Thyroid gland (tissue), 4 donors: Measurements from ENCODE around the gene AZIN2. TPM values are rescaled to one million over a fixed set of nuclear protein-coding genes. Genes with fewer than 3 reads are reported as not detected.

Experiments used
- DNase-seq, 2 donors: peaks; one replicate each; pipeline ENCODE4 v3.0.0-alpha.2; 2019
- H3K27ac ChIP-seq, 3 donors: fragments of 200-600 bp; sonication (generic); 1 replicate in 2 of 3; 2 replicates in 1 of 3; pipeline ENCODE4 v1.5.1; 2016 to 2019; ENCODE audit warnings: mild to moderate bottlenecking in 1 of 3, moderate library complexity in 1 of 3
- H3K27me3 ChIP-seq: fragments of 200-600 bp; sonication (generic); one replicate; pipeline ENCODE4 v1.5.1; 2019
- H3K36me3 ChIP-seq, 2 donors: fragments of 200-600 bp; sonication (generic); one replicate each; pipeline ENCODE4 v1.5.1; 2016 to 2019
- H3K4me1 ChIP-seq, 2 donors: fragments of 200-600 bp; sonication (generic); one replicate each; pipeline ENCODE4 v1.5.1; 2017 to 2019
- H3K4me3 ChIP-seq, 3 donors: fragments of 200-600 bp; sonication (generic); replicated peaks in 1 of 3; 1 replicate in 2 of 3; 2 replicates in 1 of 3; pipeline ENCODE4 v1.5.1; 2016; ENCODE audit warnings: mild to moderate bottlenecking in 1 of 3
- H3K9me3 ChIP-seq: fragments of 200-600 bp; sonication (generic); one replicate; pipeline ENCODE4 v1.5.1; 2017
- CTCF ChIP-seq, 6 experiments: fragments of 200-600 bp in 3 of 6; fragments of 450-650 bp in 3 of 6; sonication (generic) in 3 of 6; IDR thresholded peaks; one replicate each; pipeline ENCODE4 v1.5.1; 2016 to 2019; ENCODE audit warnings: antibody characterized with exemption in 6 of 6, mild to moderate bottlenecking in 2 of 6, inconsistent platforms in 1 of 6, moderate library complexity in 1 of 6
- POLR2A ChIP-seq, 2 donors: fragments of 450-650 bp; IDR thresholded peaks; one replicate each; pipeline ENCODE4 v1.6.1; 2017; ENCODE audit warnings: antibody characterized with exemption in 2 of 2, mild to moderate bottlenecking in 2 of 2, moderate library complexity in 1 of 2
- WGBS, 2 donors: methylation state at CpG; one replicate each; pipeline ENCODE4 v1.1.5; 2017; 5-methylcytosine and 5-hydroxymethylcytosine counted together
- intact Hi-C: fragments of 100-400 bp; cut with DNase I; formaldehyde crosslinking; loops from one replicate; pipeline ENCODE4 v1.15.1; 2023
- total RNA-seq, 4 donors: library from RNA; depleted of rRNA; stranded (reverse); fragments of >200 nt; gene quantifications; one replicate each; pipeline ENCODE4 v1.2.3, GENCODE V29; 2016

Gene AZIN2
- total RNA-seq, 4 donors from 2014 or later: 4.9 to 13.6 (median 5.3) TPM

DNA sequence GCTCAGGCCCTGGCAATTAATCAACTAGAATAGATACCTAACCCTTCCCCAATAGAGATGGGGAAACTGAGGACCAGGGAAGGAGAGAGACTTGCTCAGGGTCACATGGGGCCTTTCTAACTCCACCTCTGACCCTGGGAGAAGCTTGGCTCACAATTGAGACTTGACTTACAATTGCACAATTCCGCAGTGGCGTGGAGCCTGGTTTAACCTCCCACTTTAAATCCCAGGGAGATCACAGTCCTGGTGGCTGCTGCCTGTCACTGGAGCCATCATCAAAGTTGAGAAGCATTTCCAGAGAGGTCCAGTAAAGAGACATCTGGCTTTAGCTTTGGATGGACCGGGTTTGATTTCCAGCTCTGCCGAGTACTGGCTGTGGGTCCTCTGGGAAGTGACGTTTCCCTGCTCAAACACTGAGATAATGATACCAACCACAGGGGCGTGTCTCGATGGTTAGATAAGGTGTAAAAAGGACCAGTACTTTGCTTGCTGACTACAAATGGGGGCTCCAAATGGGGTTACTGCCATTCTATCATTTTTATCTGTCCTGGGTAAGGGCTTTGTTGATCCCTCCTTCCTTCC lies 61.6 kb downstream of the AZIN2 start:
- no peak for TF ChIP-seq CTCF (IDR thresholded peaks at IDR 0.05)
- no peak for TF ChIP-seq POLR2A (IDR thresholded peaks at IDR 0.05)
- Histone ChIP-seq H3K36me3 (peaks cover 0 to 12% of the 10 kb centered on the region in 2 donors), H3K4me1 (no peaks in the 10 kb centered on the region), H3K9me3 (no peaks in the 10 kb centered on the region), H3K27ac (no peak overlapping the region), H3K4me3 (no peak overlapping the region), H3K27me3 (no peaks in the 10 kb centered on the region)
- intact Hi-C loops: loop anchor here (10.0 kb wide), 1 partner anchor 112 kb away; the partner anchor contains the start of gene ZNF362
- no peak for DNase-seq
- WGBS, 2 donors: 81 to 84% methylated on average over 5 to 6 of the region's 7 CpGs

DNA sequence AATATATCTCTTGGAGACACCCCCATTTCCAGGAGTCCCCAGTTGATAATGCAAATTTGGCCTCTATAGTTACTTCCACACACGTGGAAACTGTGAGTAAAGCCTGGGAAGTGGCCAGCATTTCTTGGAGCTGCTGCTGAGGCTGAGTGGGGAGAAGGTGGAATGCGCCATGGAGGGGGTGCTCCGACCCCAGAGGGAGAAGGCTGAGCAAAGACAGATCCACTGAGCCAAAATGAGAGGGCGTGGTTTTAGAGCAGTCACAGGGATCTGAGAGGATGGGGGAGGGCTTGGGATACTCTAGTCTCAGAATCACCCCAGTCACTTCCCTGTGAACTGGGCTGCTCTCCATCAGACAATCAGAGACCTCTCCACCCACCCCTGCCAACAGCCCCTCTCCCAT lies 62.2 kb downstream of the AZIN2 start:
- H3K4me1 ChIP-seq: no peaks in the 10 kb centered on the region
- H3K27me3 ChIP-seq: no peaks in the 10 kb centered on the region
- no peak overlapping the region for H3K27ac ChIP-seq
- TF ChIP-seq POLR2A (IDR thresholded peaks at IDR 0.05) (no peak), CTCF (IDR thresholded peaks at IDR 0.05) (no peak)
- no peaks in the 10 kb centered on the region for H3K9me3 ChIP-seq
- H3K4me3 ChIP-seq: no peak overlapping the region
- DNase-seq: no peak
- 63 to 75% methylated on average over 4 of the region's 4 CpGs for WGBS, 2 donors
- H3K36me3 ChIP-seq: peaks cover 0 to 12% of the 10 kb centered on the region in 2 donors
- intact Hi-C loops: loop anchor here (10.0 kb wide), 1 partner anchor 112 kb away; the partner anchor contains the start of gene ZNF362

DNA sequence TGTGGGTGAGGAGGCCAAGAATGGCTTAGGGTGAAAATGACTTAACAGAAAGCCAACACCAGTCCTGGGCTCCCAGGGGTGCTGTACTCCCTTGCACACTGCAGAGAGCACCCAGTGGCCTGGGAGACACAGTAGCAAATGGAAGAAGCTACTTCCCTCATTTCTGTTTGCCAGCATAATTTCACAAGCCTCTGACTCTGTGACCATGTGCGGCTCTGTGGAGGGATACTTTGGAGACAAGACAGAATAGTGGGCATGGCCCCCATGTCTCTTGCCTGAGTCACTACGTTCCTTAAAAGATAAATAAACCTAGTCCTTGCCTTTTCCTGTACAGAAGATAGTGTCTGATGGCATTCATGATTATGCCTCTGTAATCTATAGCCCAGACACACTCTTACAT lies 62.7 kb downstream of the AZIN2 start:
- no peak for DNase-seq
- 77 to 84% methylated on average over 2 of the region's 2 CpGs for WGBS, 2 donors
- Histone ChIP-seq H3K4me3 (no peak overlapping the region), H3K27ac (no peak overlapping the region), H3K9me3 (no peaks in the 10 kb centered on the region), H3K27me3 (no peaks in the 10 kb centered on the region), H3K36me3 (peaks cover 0 to 12% of the 10 kb centered on the region in 2 donors), H3K4me1 (no peaks in the 10 kb centered on the region)
- intact Hi-C loops: loop anchor here (10.0 kb wide), 1 partner anchor 111 kb away; the partner anchor contains the start of gene ZNF362
- TF ChIP-seq POLR2A (IDR thresholded peaks at IDR 0.05): no peak
- TF ChIP-seq CTCF (IDR thresholded peaks at IDR 0.05): no peak

DNA sequence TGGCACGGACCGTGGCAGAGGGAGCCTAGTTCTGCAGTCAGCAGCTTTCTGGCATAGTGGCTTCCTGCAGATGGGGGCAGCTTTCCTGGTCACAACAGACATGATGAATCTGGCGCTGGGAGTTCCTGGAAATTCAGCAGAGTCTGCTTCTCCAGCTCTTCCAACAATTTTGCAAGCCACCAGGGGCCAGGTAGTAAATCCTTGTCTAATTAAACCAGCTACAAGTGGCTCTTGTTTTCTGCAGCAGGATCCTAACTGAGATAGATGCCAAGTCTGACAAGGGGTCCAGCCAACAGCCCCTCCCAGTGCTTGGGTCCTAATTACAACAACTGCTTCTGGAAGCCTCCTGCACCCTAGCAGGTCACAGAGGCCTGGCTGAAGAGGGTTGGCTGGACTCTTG lies 65.0 kb downstream of the AZIN2 start:
- Histone ChIP-seq H3K36me3 (peaks cover 0 to 12% of the 10 kb centered on the region in 2 donors), H3K9me3 (no peaks in the 10 kb centered on the region), H3K4me3 (no peak overlapping the region), H3K27ac (no peak overlapping the region), H3K27me3 (no peaks in the 10 kb centered on the region), H3K4me1 (no peaks in the 10 kb centered on the region)
- no peak for DNase-seq
- TF ChIP-seq POLR2A (IDR thresholded peaks at IDR 0.05) (no peak), CTCF (IDR thresholded peaks at IDR 0.05) (no peak)
- 77 to 93% methylated on average over 3 of the region's 3 CpGs for WGBS, 2 donors
- intact Hi-C loops: loop anchor here (10.0 kb wide), 1 partner anchor 109 kb away; the partner anchor contains the start of gene ZNF362

DNA sequence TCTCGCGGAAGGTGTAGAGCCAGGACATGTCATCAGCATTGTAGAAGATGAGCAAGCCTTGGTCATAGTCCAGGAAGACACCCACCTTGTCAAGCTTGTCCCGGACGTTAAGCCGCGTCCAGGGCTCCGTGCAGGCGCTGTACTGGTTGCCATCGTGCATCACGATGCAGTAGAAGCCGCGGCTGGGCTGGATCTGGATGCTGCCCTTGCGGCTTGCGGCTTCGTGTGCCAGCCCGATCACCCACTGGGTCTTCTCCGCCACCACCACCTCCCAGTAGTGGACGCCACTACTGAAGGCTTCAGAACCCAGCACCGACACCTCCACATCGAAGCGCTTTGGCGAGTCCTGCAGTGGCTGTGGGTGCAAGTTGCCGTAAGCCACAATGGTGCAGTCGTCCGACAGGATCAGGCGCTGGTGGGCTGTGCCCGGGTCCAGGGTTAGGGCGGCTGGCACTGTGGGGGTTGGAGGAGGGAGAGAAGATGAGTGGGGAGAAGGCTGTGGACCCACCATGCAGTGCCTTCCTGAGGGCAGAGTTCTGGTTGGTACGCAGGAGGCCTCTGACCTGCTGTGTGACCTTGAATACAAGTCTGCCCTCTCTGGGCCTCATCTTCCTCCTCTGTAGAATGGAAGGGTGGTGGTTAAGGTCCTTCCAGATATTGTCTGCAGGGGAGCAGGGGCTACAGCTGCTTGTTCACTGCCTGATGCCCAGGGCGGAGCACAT lies 66.5 kb downstream of the AZIN2 start:
- WGBS, 2 donors: 97% methylated on average over 23 to 30 of the region's 30 CpGs
- intact Hi-C loops: loop anchor here (10.0 kb wide), 1 partner anchor 107 kb away; the partner anchor contains the start of gene ZNF362
- Histone ChIP-seq H3K36me3 (peaks cover 0 to 12% of the 10 kb centered on the region in 2 donors), H3K4me3 (no peak overlapping the region), H3K27me3 (no peaks in the 10 kb centered on the region), H3K27ac (no peak overlapping the region), H3K9me3 (no peaks in the 10 kb centered on the region), H3K4me1 (no peaks in the 10 kb centered on the region)
- DNase-seq: no peak
- TF ChIP-seq POLR2A (IDR thresholded peaks at IDR 0.05): no peak
- TF ChIP-seq CTCF (IDR thresholded peaks at IDR 0.05): no peak
